Tibial artery (tissue), 4 donors: ENCODE results near the gene NRIP3.
"Not testable (repeated sequence)": the region's sequence is repeated elsewhere in the genome, so short reads cannot be mapped to it uniquely, and the experiment has no call there.

Experiments
- DNase-seq, 2 donors: peaks; one replicate each; pipeline ENCODE4 v3.0.0-alpha.2; 2019
- H3K27ac ChIP-seq, 2 donors: fragments of 200-600 bp; sonication (generic) in 1 of 2; 1 replicate in 1 of 2; 2 replicates in 1 of 2; pipeline ENCODE4 v1.5.1; 2018 to 2019; ENCODE audit warnings: mild to moderate bottlenecking in 1 of 2
- H3K27me3 ChIP-seq, 2 donors: fragments of 200-600 bp; sonication (generic) in 1 of 2; one replicate each; pipeline versions ENCODE4 v1.5.1 to v1.6.0; 2016 to 2019
- H3K36me3 ChIP-seq, 3 donors: fragments of 200-600 bp; sonication (generic) in 2 of 3; one replicate each; pipeline ENCODE4 v1.5.1; 2016 to 2019; ENCODE audit warnings: mild to moderate bottlenecking in 2 of 3
- H3K4me1 ChIP-seq, 4 donors: fragments of 200-600 bp; sonication (generic) in 2 of 4; 1 replicate in 3 of 4; 2 replicates in 1 of 4; pipeline ENCODE4 v1.5.1; 2016 to 2019
- H3K4me3 ChIP-seq, 2 donors: fragments of 200-600 bp; sonication (generic) in 1 of 2; 1 replicate in 1 of 2; 2 replicates in 1 of 2; pipeline ENCODE4 v1.5.1; 2018 to 2019; ENCODE audit warnings: mild to moderate bottlenecking in 2 of 2
- H3K9me3 ChIP-seq, 3 donors: fragments of 200-600 bp; sonication (generic) in 1 of 3; one replicate each; pipeline ENCODE4 v1.5.1; 2016 to 2019
- intact Hi-C: fragments of 100-400 bp; cut with DNase I; formaldehyde crosslinking; loops from one replicate; pipeline ENCODE4 v1.15.0; 2023; ENCODE audit warnings: low total_unique reads
- TF ChIP-seq, protein P1 (sequence below), 2 experiments: fragments of 200-600 bp in 1 of 2; fragments of 450-650 bp in 1 of 2; IDR thresholded peaks; one replicate each; pipeline ENCODE4 v1.5.1; 2017 to 2019; ENCODE audit warnings: antibody characterized with exemption in 2 of 2, mild to moderate bottlenecking in 1 of 2, moderate library complexity in 1 of 2

NRIP3 gene

GRCh38 chr11:9016916-9017642 lies 13.3 kb upstream of the NRIP3 start:
- Histone ChIP-seq H3K36me3 (no peaks in the 10 kb centered on the region), H3K4me3 (no peak overlapping the region), H3K4me1 (no peaks in the 10 kb centered on the region), H3K27me3 (no peaks in the 10 kb centered on the region), H3K27ac (no peak overlapping the region), H3K9me3 (no peaks in the 10 kb centered on the region)
- intact Hi-C loops: no loop called here
- DNase-seq: no peak
- TF ChIP-seq, protein P1, sequence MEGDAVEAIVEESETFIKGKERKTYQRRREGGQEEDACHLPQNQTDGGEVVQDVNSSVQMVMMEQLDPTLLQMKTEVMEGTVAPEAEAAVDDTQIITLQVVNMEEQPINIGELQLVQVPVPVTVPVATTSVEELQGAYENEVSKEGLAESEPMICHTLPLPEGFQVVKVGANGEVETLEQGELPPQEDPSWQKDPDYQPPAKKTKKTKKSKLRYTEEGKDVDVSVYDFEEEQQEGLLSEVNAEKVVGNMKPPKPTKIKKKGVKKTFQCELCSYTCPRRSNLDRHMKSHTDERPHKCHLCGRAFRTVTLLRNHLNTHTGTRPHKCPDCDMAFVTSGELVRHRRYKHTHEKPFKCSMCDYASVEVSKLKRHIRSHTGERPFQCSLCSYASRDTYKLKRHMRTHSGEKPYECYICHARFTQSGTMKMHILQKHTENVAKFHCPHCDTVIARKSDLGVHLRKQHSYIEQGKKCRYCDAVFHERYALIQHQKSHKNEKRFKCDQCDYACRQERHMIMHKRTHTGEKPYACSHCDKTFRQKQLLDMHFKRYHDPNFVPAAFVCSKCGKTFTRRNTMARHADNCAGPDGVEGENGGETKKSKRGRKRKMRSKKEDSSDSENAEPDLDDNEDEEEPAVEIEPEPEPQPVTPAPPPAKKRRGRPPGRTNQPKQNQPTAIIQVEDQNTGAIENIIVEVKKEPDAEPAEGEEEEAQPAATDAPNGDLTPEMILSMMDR (IDR thresholded peaks at IDR 0.05): no peak

GRCh38 chr11:9015677-9016076 lies 11.9 kb upstream of the NRIP3 start:
- intact Hi-C loops: no loop called here
- peak; percentile 46 to 71 for DNase-seq
- H3K27me3 ChIP-seq: no peaks in the 10 kb centered on the region

DNA sequence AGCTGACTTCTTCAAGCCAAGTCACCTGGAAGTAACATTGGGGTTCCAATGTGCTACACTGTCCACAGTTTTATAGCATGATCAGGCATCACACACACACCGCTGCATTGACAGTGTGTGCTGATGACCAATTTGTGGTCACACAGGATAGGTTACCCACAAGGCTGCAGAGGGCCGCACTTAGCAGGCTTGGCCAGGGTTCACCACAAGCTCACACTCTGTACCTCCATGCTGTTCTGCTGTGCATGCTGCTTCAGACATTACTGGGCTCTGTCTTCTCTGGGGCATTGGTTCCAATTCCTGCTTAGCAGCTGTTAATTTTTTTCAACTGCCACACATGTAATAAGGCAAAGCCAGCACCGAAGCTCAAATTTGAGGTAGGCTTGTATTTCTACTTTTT lies 11.0 kb upstream of the NRIP3 start:
- TF ChIP-seq, protein P1 (IDR thresholded peaks at IDR 0.05): no peak
- no peak for DNase-seq
- Histone ChIP-seq H3K36me3 (no peaks in the 10 kb centered on the region), H3K9me3 (no peaks in the 10 kb centered on the region), H3K27me3 (no peaks in the 10 kb centered on the region), H3K4me1 (no peaks in the 10 kb centered on the region), H3K27ac (no peak overlapping the region), H3K4me3 (no peak overlapping the region)
- intact Hi-C loops: loop anchor here (5.0 kb wide), 1 partner anchor 122 kb away; no protein-coding TSS in a partner anchor

More at GRCh38 chr11:9015677-9016076, 11.9 kb upstream of the NRIP3 start:
- Histone ChIP-seq H3K4me3 (no peak overlapping the region), H3K27ac (no peak overlapping the region), H3K36me3 (no peaks in the 10 kb centered on the region), H3K9me3 (no peaks in the 10 kb centered on the region), H3K4me1 (no peaks in the 10 kb centered on the region)
- TF ChIP-seq, protein P1 (IDR thresholded peaks at IDR 0.05): peak; percentile 67

DNA sequence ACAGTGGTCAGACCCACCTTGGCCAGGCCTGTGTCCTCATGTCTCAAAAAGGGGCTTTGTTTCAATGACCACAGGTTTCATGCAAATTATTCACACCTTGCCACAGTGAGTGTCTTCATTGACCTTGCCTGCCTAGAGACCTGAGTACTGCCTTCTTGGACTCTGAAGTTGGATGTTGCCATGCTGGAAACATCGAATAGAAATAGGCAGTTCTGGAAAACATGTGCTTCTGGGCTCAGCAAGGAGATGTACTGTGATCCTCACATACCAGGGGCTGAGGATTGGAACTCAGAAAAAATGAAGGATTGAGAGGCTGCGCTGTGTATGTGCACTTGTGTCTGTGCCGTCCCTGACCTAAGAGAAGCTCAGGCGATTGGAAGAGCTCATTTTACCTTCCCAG lies 9.6 kb upstream of the NRIP3 start:
- TF ChIP-seq, protein P1 (IDR thresholded peaks at IDR 0.05): no peak
- DNase-seq: no peak
- intact Hi-C loops: loop anchor here (5.0 kb wide), 1 partner anchor 124 kb away; no protein-coding TSS in a partner anchor

GRCh38 chr11:9009538-9009937 lies 5.7 kb upstream of the NRIP3 start:
- H3K4me3 ChIP-seq, DNase-seq, H3K36me3 ChIP-seq, H3K4me1 ChIP-seq, H3K27ac ChIP-seq, H3K9me3 ChIP-seq, H3K27me3 ChIP-seq, intact Hi-C loops: not testable (repeated sequence)

More for the DNA sequence above, 9.6 kb upstream of the NRIP3 start:
- no peak overlapping the region for H3K4me3 ChIP-seq
- H3K9me3 ChIP-seq: no peaks in the 10 kb centered on the region
- H3K36me3 ChIP-seq: no peaks in the 10 kb centered on the region
- no peaks in the 10 kb centered on the region for H3K4me1 ChIP-seq
- no peaks in the 10 kb centered on the region for H3K27me3 ChIP-seq
- no peak overlapping the region for H3K27ac ChIP-seq

DNA sequence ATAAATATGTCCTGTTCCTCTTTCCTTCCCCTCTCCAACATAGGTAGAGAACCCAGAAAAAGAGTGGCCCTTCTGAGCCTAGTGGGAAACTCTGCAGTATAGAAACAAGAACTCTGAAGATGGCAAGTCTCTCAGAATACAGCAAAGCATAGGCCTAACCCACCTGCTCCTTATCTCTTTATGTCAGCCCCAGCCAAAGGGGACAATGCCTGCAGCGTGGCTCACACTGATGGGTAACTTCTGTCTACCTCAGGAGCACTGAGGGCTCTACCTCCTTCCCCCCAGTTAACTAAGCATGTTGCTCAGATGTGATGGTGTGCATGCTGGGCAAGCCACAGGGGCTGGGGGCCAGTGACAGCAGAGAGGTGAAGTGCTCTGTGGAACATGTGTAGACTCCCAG lies 4.9 kb upstream of the NRIP3 start:
- DNase-seq: no peak
- Histone ChIP-seq H3K27me3 (no peaks in the 10 kb centered on the region), H3K36me3 (no peaks in the 10 kb centered on the region), H3K4me1 (peaks cover 0 to 12% (median 9%) of the 10 kb centered on the region in 4 donors), H3K27ac (no peak overlapping the region), H3K9me3 (no peaks in the 10 kb centered on the region), H3K4me3 (no peak overlapping the region)
- intact Hi-C loops: no loop called here
- TF ChIP-seq, protein P1 (IDR thresholded peaks at IDR 0.05): no peak
